ENCODE measurements around the gene JAKMIP3. TPM values are rescaled to one million over a fixed set of nuclear protein-coding genes. Genes with fewer than 3 reads are reported as not detected.

Gene JAKMIP3
- total RNA-seq: under 1 TPM; 0.18 to 0.31 TPM

- DNase-seq (no peak), ATAC-seq (no peak)
- Mint-ChIP-seq H3K4me3 (peak within 1 kb of the TSS; percentile 38), H3K27ac (no peak within 1 kb of the TSS), H3K9me3 (no peaks in the 10 kb centered on the region), H3K4me1 (ENCODE audit: low read depth) (peaks cover 5% of the 10 kb centered on the region), H3K27me3 (peaks cover 11% of the 10 kb centered on the region), H3K36me3 (ENCODE audit: low read depth) (no peaks in the 10 kb centered on the region)
- TF ChIP-seq CTCF (IDR thresholded peaks at IDR 0.05): no peak
- POLR2A ChIA-PET: no interaction called here
- intact Hi-C loops (cut with micrococcal nuclease): no loop called here
- CTCF ChIA-PET: no interaction called here
Observed at GRCh38 chr10:132065491-132066105, at the start of gene JAKMIP3. Gene JAKMIP3 (plus strand): TSS chr10:132065946. CDS start chr10:132104809, 38,863 bp downstream.

GRCh38 chr10:132016514-132016913 is 49.2 kb upstream of the JAKMIP3 start:
- no peaks in the 10 kb centered on the region for H3K4me1 Mint-ChIP-seq (ENCODE audit: low read depth)
- CTCF ChIA-PET: no interaction called here
- ATAC-seq (no peak), DNase-seq (no peak)
- H3K36me3 Mint-ChIP-seq (ENCODE audit: low read depth): no peaks in the 10 kb centered on the region
- no peaks in the 10 kb centered on the region for H3K27me3 Mint-ChIP-seq
- TF ChIP-seq CTCF (IDR thresholded peaks at IDR 0.05): no peak
- no peak overlapping the region for H3K4me3 Mint-ChIP-seq
- no peak overlapping the region for H3K27ac Mint-ChIP-seq
- POLR2A ChIA-PET: no interaction called here
- H3K9me3 Mint-ChIP-seq: no peaks in the 10 kb centered on the region
- intact Hi-C loops (cut with micrococcal nuclease): no loop called here

GRCh38 chr10:132018446-132018845 is 47.3 kb upstream of the JAKMIP3 start:
- ChIA-PET POLR2A (no interaction called here), CTCF (interaction anchor here (0.8 kb wide), 1 partner anchor 132 kb away, joined by 3 read pairs; no protein-coding TSS in a partner anchor)
- TF ChIP-seq CTCF (IDR thresholded peaks at IDR 0.05): no peak
- intact Hi-C loops (cut with micrococcal nuclease): no loop called here
- H3K4me3 Mint-ChIP-seq: no peak overlapping the region
- ATAC-seq: no peak
- H3K9me3 Mint-ChIP-seq: no peaks in the 10 kb centered on the region
- H3K27me3 Mint-ChIP-seq: peaks cover 5% of the 10 kb centered on the region
- H3K36me3 Mint-ChIP-seq (ENCODE audit: low read depth): no peaks in the 10 kb centered on the region
- no peak overlapping the region for H3K27ac Mint-ChIP-seq
- no peak for DNase-seq
- peaks cover 5% of the 10 kb centered on the region for H3K4me1 Mint-ChIP-seq (ENCODE audit: low read depth)

GRCh38 chr10:132019366-132019765 is 46.4 kb upstream of the JAKMIP3 start:
- no peaks in the 10 kb centered on the region for H3K9me3 Mint-ChIP-seq
- POLR2A ChIA-PET: no interaction called here

More at GRCh38 chr10:132019366-132019765, 46.4 kb upstream of the JAKMIP3 start:
- Mint-ChIP-seq H3K4me1 (ENCODE audit: low read depth) (peaks cover 7% of the 10 kb centered on the region), H3K27me3 (peaks cover 9% of the 10 kb centered on the region), H3K36me3 (ENCODE audit: low read depth) (no peaks in the 10 kb centered on the region), H3K4me3 (no peak overlapping the region), H3K27ac (no peak overlapping the region)
- CTCF ChIA-PET: interaction anchor here (2.5 kb wide), 1 partner anchor 134 kb away, joined by 14 read pairs; no protein-coding TSS in a partner anchor
- intact Hi-C loops (cut with micrococcal nuclease): no loop called here
- DNase-seq (no peak), ATAC-seq (no peak)
- TF ChIP-seq CTCF (IDR thresholded peaks at IDR 0.05): no peak
